Measurements from ENCODE around the gene ASF1A. TPM values are rescaled to one million over a fixed set of nuclear protein-coding genes. Genes with fewer than 3 reads are reported as not detected.

ASF1A gene
- total and polyA plus RNA-seq, 9 of the 15 experiments (the other 6 are each of a cell fraction or from before 2014, with no cell fraction given), result 31.5 to 45.3 (median 34.8) TPM

- TF ChIP-seq, protein P1, sequence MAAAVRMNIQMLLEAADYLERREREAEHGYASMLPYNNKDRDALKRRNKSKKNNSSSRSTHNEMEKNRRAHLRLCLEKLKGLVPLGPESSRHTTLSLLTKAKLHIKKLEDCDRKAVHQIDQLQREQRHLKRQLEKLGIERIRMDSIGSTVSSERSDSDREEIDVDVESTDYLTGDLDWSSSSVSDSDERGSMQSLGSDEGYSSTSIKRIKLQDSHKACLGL (CRISPR knock-in tag; IDR thresholded peaks at IDR 0.05; ENCODE audit: borderline replicate concordance, poor library complexity, severe bottlenecking), result no peak
- TF ChIP-seq THRA (IDR thresholded peaks at IDR 0.05), result no peak
- TF ChIP-seq, protein P2, sequence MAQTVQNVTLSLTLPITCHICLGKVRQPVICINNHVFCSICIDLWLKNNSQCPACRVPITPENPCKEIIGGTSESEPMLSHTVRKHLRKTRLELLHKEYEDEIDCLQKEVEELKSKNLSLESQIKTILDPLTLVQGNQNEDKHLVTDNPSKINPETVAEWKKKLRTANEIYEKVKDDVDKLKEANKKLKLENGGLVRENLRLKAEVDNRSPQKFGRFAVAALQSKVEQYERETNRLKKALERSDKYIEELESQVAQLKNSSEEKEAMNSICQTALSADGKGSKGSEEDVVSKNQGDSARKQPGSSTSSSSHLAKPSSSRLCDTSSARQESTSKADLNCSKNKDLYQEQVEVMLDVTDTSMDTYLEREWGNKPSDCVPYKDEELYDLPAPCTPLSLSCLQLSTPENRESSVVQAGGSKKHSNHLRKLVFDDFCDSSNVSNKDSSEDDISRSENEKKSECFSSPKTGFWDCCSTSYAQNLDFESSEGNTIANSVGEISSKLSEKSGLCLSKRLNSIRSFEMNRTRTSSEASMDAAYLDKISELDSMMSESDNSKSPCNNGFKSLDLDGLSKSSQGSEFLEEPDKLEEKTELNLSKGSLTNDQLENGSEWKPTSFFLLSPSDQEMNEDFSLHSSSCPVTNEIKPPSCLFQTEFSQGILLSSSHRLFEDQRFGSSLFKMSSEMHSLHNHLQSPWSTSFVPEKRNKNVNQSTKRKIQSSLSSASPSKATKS (CRISPR knock-in tag; IDR thresholded peaks at IDR 0.05), result no peak
- no peak for TF ChIP-seq JUNB (CRISPR knock-in tag; conservative IDR thresholded peaks at IDR 0.05)
- TF ChIP-seq, protein P3, sequence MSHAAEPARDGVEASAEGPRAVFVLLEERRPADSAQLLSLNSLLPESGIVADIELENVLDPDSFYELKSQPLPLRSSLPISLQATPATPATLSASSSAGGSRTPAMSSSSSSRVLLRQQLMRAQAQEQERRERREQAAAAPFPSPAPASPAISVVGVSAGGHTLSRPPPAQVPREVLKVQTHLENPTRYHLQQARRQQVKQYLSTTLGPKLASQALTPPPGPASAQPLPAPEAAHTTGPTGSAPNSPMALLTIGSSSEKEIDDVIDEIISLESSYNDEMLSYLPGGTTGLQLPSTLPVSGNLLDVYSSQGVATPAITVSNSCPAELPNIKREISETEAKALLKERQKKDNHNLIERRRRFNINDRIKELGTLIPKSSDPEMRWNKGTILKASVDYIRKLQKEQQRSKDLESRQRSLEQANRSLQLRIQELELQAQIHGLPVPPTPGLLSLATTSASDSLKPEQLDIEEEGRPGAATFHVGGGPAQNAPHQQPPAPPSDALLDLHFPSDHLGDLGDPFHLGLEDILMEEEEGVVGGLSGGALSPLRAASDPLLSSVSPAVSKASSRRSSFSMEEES (CRISPR knock-in tag; IDR thresholded peaks at IDR 0.05), result no peak
- 0 out of 4 replicates have a peak, but pooled peaks of 1 of the 2 experiments have one; percentile 17 for TF ChIP-seq ZMIZ1 (IDR thresholded peaks at IDR 0.05; ENCODE audit: low read depth in 2 of 2, low read length in 2 of 2)
- TF ChIP-seq ZKSCAN1 (IDR thresholded peaks at IDR 0.05; ENCODE audit: low read depth, low read length), result no peak
- TF ChIP-seq NCOA6 (IDR thresholded peaks at IDR 0.05), result no peak
- TF ChIP-seq HSF4 (CRISPR knock-in tag; IDR thresholded peaks at IDR 0.05; ENCODE audit: borderline replicate concordance), result no peak
- TF ChIP-seq CXXC5 (CRISPR knock-in tag; IDR thresholded peaks at IDR 0.05), result peak; percentile 23; the same call in 1 of the 2 replicates
- TF ChIP-seq CTCF (IDR thresholded peaks at IDR 0.05 in 2 of 3, conservative IDR thresholded peaks at IDR 0.05 in 1 of 3; ENCODE audit: insufficient read depth in 2 of 3, low read depth in 1 of 3, low read length in 3 of 3), result peak; percentile 27 to 65 (median 41); a peak in 4 of 6 replicates
- TF ChIP-seq, protein P4, sequence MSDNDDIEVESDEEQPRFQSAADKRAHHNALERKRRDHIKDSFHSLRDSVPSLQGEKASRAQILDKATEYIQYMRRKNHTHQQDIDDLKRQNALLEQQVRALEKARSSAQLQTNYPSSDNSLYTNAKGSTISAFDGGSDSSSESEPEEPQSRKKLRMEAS (CRISPR knock-in tag; IDR thresholded peaks at IDR 0.05), result no peak
Measured at GRCh38 chr6:118896339-118897136, 2.6 kb downstream of the ASF1A start (continued).
